Neuronal stem cell (in vitro differentiated cells): Measurements from ENCODE around the gene IMP4.
A peak's percentile ranks its signal among the peaks of the same experiment; 100 is the strongest.

ENCODE experiments used
- DNase-seq: peaks from one replicate; pipeline ENCODE4 v3.0.0-alpha.2; 2013; ENCODE audit warnings: low spot score
- H2AFZ ChIP-seq: one replicate; pipeline ENCODE4 v1.6.1; 2013; ENCODE audit warnings: mild to moderate bottlenecking, low read length, inconsistent platforms
- H2AK5ac ChIP-seq: 2 replicates; pipeline ENCODE4 v1.6.1; 2013; ENCODE audit warnings: low read depth, mild to moderate bottlenecking, inconsistent platforms, low read length, moderate library complexity, mixed read lengths
- H2BK120ac ChIP-seq: 2 replicates; pipeline ENCODE4 v1.6.1; 2013; ENCODE audit warnings: low read depth, mild to moderate bottlenecking, inconsistent platforms, low read length, moderate library complexity, mixed read lengths
- H2BK12ac ChIP-seq: one replicate; pipeline ENCODE4 v1.6.1; 2013; ENCODE audit warnings: low read length, inconsistent platforms
- H2BK15ac ChIP-seq: 2 replicates; pipeline ENCODE4 v1.6.1; 2013; ENCODE audit warnings: mild to moderate bottlenecking, low read length, inconsistent platforms, mixed read lengths
- H2BK5ac ChIP-seq: one replicate; pipeline ENCODE4 v1.6.1; 2013; ENCODE audit warnings: inconsistent platforms, mild to moderate bottlenecking, low read length, moderate library complexity
- H3K14ac ChIP-seq: one replicate; pipeline ENCODE4 v1.6.1; 2013; ENCODE audit warnings: low read length, inconsistent platforms
- H3K18ac ChIP-seq: 2 replicates; pipeline ENCODE4 v1.6.1; 2013; ENCODE audit warnings: low read length, inconsistent platforms
- H3K23ac ChIP-seq: 2 replicates; pipeline ENCODE4 v1.6.1; 2013; ENCODE audit warnings: low read depth, mild to moderate bottlenecking, mixed read lengths, low read length, inconsistent platforms; ENCODE audit not compliant: poor library complexity
- H3K27ac ChIP-seq: replicated peaks from 3 replicates; pipeline ENCODE4 v1.5.1; 2013; ENCODE audit warnings: low read length, inconsistent platforms
- H3K27me3 ChIP-seq, 3 experiments: 2 replicates each; pipeline ENCODE4 v1.6.1; 2013; ENCODE audit warnings: low read length in 3 of 3, mild to moderate bottlenecking in 2 of 3, inconsistent platforms in 1 of 3, low read depth in 1 of 3, mixed read lengths in 1 of 3, moderate library complexity in 1 of 3; ENCODE audit not compliant: control insufficient read depth in 3 of 3, insufficient read depth in 3 of 3
- H3K36me3 ChIP-seq, 2 donors: replicated peaks in 1 of 2; 2 replicates each; pipeline ENCODE4 v1.6.1; 2013; ENCODE audit warnings: low read length in 2 of 2; ENCODE audit not compliant: control insufficient read depth in 2 of 2, insufficient read depth in 2 of 2
- H3K4ac ChIP-seq: 2 replicates; pipeline ENCODE4 v1.6.1; 2013; ENCODE audit warnings: inconsistent platforms, mild to moderate bottlenecking, low read length, moderate library complexity
- H3K4me1 ChIP-seq, 2 donors: 1 replicate in 1 of 2; 2 replicates in 1 of 2; pipeline ENCODE4 v1.6.1; 2013; ENCODE audit warnings: low read length in 2 of 2, low read depth in 1 of 2; ENCODE audit not compliant: control insufficient read depth in 2 of 2, insufficient read depth in 1 of 2
- H3K4me2 ChIP-seq: one replicate; pipeline ENCODE4 v1.6.1; 2013; ENCODE audit warnings: mild to moderate bottlenecking, low read length, inconsistent platforms; ENCODE audit not compliant: insufficient read depth, poor library complexity, severe bottlenecking
- H3K4me3 ChIP-seq, 2 donors: 2 replicates each; pipeline ENCODE4 v1.5.1; 2013; ENCODE audit warnings: low read length in 2 of 2, mild to moderate bottlenecking in 2 of 2, inconsistent platforms in 1 of 2, moderate library complexity in 1 of 2
- H3K79me1 ChIP-seq: one replicate; pipeline ENCODE4 v1.6.1; 2013; ENCODE audit warnings: low read depth, mild to moderate bottlenecking, inconsistent platforms, low read length, moderate library complexity
- H3K9ac ChIP-seq: one replicate; pipeline ENCODE4 v1.6.1; 2013; ENCODE audit warnings: mild to moderate bottlenecking, low read depth, low read length, inconsistent platforms; ENCODE audit not compliant: poor library complexity
- H3K9me3 ChIP-seq, 2 donors: replicated peaks in 1 of 2; 2 replicates each; pipeline versions ENCODE3 to v1.6.1; 2013; ENCODE audit warnings: low read length in 2 of 2, mild to moderate bottlenecking in 2 of 2, inconsistent platforms in 1 of 2, low read depth in 1 of 2, mixed read lengths in 1 of 2, moderate library complexity in 1 of 2; ENCODE audit not compliant: control insufficient read depth in 2 of 2, insufficient read depth in 1 of 2
- H4K8ac ChIP-seq: one replicate; pipeline ENCODE4 v1.6.1; 2013; ENCODE audit warnings: low read depth, mild to moderate bottlenecking, inconsistent platforms, low read length, moderate library complexity
- H4K91ac ChIP-seq: one replicate; pipeline ENCODE4 v1.6.1; 2013; ENCODE audit warnings: low read length, low read depth, mild to moderate bottlenecking, inconsistent platforms; ENCODE audit not compliant: poor library complexity
- WGBS, 2 donors: extraction: QIAGEN DNeasy Blood & Tissue Kit; methylation state at CpG; one replicate each; pipeline ENCODE4 v1.1.7; 2013; ENCODE audit warnings: missing lambda C conversion rate in 2 of 2, mixed read lengths in 1 of 2; ENCODE audit not compliant: insufficient read length in 2 of 2, insufficient replicate concordance in 1 of 2; ENCODE audit errors: extremely low coverage in 2 of 2; 5-methylcytosine and 5-hydroxymethylcytosine counted together

Gene IMP4

GRCh38 chr2:130310881-130311280, 31.8 kb upstream of the IMP4 start:
- Histone ChIP-seq H3K4ac (no peak overlapping the region), H3K14ac (no peak overlapping the region), H4K91ac (no peak overlapping the region), H2BK15ac (no peak overlapping the region), H4K8ac (no peak overlapping the region), H3K36me3 (no peaks in the 10 kb centered on the region), H3K79me1 (no peaks in the 10 kb centered on the region), H2AK5ac (no peak overlapping the region), H3K9me3 (no peaks in the 10 kb centered on the region), H3K4me2 (no peak overlapping the region), H3K23ac (no peak overlapping the region), H3K4me3 (no peak overlapping the region), H2AFZ (no peak overlapping the region), H3K27me3 (peaks cover 0 to 13% (median 0%) of the 10 kb centered on the region in 3 experiments), H3K9ac (no peak overlapping the region), H3K27ac (no peak overlapping the region), H2BK12ac (no peak overlapping the region), H2BK120ac (no peak overlapping the region), H3K4me1 (no peaks in the 10 kb centered on the region), H2BK5ac (no peak overlapping the region), H3K18ac (no peak overlapping the region)
- DNase-seq, result no peak

- Histone ChIP-seq H3K79me1 (no peaks in the 10 kb centered on the region), H3K27ac (no peak overlapping the region), H3K4me2 (no peak overlapping the region), H3K18ac (peak overlapping the region; percentile 80), H2BK15ac (peak overlapping the region; percentile 58), H2AFZ (no peak overlapping the region), H2BK12ac (no peak overlapping the region), H3K14ac (peak overlapping the region; percentile 89), H3K4me1 (no peaks in the 10 kb centered on the region), H2BK5ac (no peak overlapping the region), H3K9me3 (no peaks in the 10 kb centered on the region), H2AK5ac (peak overlapping the region; percentile 88), H3K27me3 (peaks cover 0 to 19% (median 0%) of the 10 kb centered on the region in 3 experiments), H4K8ac (peak overlapping the region; percentile 43), H3K9ac (no peak overlapping the region), H3K4me3 (no peak overlapping the region), H3K36me3 (no peaks in the 10 kb centered on the region), H3K4ac (peak overlapping the region; percentile 66), H4K91ac (peak overlapping the region; percentile 72), H2BK120ac (no peak overlapping the region), H3K23ac (peak overlapping the region; percentile 93)
- DNase-seq, result no peak
- no CpG with 5 or more reads among the region's 12 CpGs for WGBS, 2 donors
These were observed 28.8 kb upstream of the IMP4 start for GRCh38 chr2:130313812-130314334.

GRCh38 chr2:130314377-130314776, 28.3 kb upstream of the IMP4 start:
- H2BK5ac ChIP-seq, result no peak overlapping the region
- H3K14ac ChIP-seq, result no peak overlapping the region
- H2BK15ac ChIP-seq, result no peak overlapping the region
- no peak overlapping the region for H3K27ac ChIP-seq
- H3K9ac ChIP-seq, result no peak overlapping the region
- H2BK12ac ChIP-seq, result no peak overlapping the region
- no peak overlapping the region for H3K4me2 ChIP-seq
- H3K23ac ChIP-seq, result no peak overlapping the region
- WGBS, 2 donors, result no CpG with 5 or more reads among the region's 3 CpGs
- no peaks in the 10 kb centered on the region for H3K9me3 ChIP-seq
- no peaks in the 10 kb centered on the region for H3K79me1 ChIP-seq
- no peak overlapping the region for H2AFZ ChIP-seq
- H3K4ac ChIP-seq, result no peak overlapping the region
- peak overlapping the region; percentile 80 for H3K18ac ChIP-seq
- H2AK5ac ChIP-seq, result peak overlapping the region; percentile 32
- no peak for DNase-seq
- no peak overlapping the region for H4K91ac ChIP-seq
- H4K8ac ChIP-seq, result no peak overlapping the region
- H2BK120ac ChIP-seq, result no peak overlapping the region
- no peak overlapping the region for H3K4me3 ChIP-seq
- no peaks in the 10 kb centered on the region for H3K4me1 ChIP-seq
- peaks cover 0 to 19% (median 0%) of the 10 kb centered on the region in 3 experiments for H3K27me3 ChIP-seq
- H3K36me3 ChIP-seq, result no peaks in the 10 kb centered on the region

GRCh38 chr2:130316596-130316995, 26.1 kb upstream of the IMP4 start:
- Histone ChIP-seq H3K27ac (no peak overlapping the region), H3K27me3 (peaks cover 0 to 8% (median 0%) of the 10 kb centered on the region in 3 experiments), H3K4me1 (no peaks in the 10 kb centered on the region), H2BK12ac (no peak overlapping the region), H3K23ac (no peak overlapping the region), H3K4me2 (no peak overlapping the region), H3K36me3 (no peaks in the 10 kb centered on the region), H2AK5ac (no peak overlapping the region), H2BK5ac (no peak overlapping the region), H3K9ac (no peak overlapping the region), H3K14ac (no peak overlapping the region), H2BK15ac (no peak overlapping the region), H3K4me3 (no peak overlapping the region), H4K8ac (no peak overlapping the region), H2AFZ (peak overlapping the region; percentile 56), H2BK120ac (no peak overlapping the region), H3K18ac (no peak overlapping the region), H3K79me1 (no peaks in the 10 kb centered on the region), H4K91ac (no peak overlapping the region), H3K9me3 (no peaks in the 10 kb centered on the region), H3K4ac (no peak overlapping the region)
- WGBS, 2 donors, result no CpG with 5 or more reads among the region's 1 CpG
- DNase-seq, result no peak
